Measurements from ENCODE around the gene CNTN2.

DNA sequence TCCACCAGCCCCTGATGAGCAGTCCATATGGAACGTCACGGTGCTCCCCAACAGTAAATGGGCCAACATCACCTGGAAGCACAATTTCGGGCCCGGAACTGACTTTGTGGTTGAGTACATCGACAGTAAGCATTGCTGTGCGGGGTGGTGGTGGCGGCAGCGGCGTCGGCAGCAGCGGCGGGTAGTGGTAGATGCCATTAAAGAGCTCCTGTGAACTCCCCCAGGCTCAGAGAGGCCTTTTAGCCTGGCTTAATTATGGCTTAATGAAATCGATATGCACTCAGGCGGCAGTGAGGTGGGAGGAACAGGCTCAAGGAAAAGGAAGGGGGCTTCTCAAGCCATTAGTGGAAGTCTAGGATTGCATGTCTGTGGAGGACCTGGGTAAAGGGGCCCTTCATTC is 41.9 kb upstream of the CNTN2 start:
- TF ChIP-seq, protein P1, sequence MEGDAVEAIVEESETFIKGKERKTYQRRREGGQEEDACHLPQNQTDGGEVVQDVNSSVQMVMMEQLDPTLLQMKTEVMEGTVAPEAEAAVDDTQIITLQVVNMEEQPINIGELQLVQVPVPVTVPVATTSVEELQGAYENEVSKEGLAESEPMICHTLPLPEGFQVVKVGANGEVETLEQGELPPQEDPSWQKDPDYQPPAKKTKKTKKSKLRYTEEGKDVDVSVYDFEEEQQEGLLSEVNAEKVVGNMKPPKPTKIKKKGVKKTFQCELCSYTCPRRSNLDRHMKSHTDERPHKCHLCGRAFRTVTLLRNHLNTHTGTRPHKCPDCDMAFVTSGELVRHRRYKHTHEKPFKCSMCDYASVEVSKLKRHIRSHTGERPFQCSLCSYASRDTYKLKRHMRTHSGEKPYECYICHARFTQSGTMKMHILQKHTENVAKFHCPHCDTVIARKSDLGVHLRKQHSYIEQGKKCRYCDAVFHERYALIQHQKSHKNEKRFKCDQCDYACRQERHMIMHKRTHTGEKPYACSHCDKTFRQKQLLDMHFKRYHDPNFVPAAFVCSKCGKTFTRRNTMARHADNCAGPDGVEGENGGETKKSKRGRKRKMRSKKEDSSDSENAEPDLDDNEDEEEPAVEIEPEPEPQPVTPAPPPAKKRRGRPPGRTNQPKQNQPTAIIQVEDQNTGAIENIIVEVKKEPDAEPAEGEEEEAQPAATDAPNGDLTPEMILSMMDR (optimal IDR thresholded peaks at IDR 0.05 in 1 of 3, IDR thresholded peaks at IDR 0.05 in 1 of 3, conservative IDR thresholded peaks at IDR 0.05 in 1 of 3; ENCODE audit: extremely low read depth in 1 of 3, insufficient read depth in 2 of 3, low read length in 3 of 3), result no peak
- no peak for TF ChIP-seq EZH2 (IDR thresholded peaks at IDR 0.05; ENCODE audit: low read length)
